K562 (cell line): Measurements from ENCODE around the gene GNS. TPM values are rescaled to one million over a fixed set of nuclear protein-coding genes. Genes with fewer than 3 reads are reported as not detected.

Source experiments
- ATAC-seq: fragments of 200-7000 bp; cut with Tn5 transposase; 3 replicates; pipeline ENCODE4 v1.9.1; 2020; ENCODE audit warnings: moderate library complexity
- BruUV-seq: library from RNA; stranded (reverse); fragments of 400-500 nt; replicated peaks from 2 replicates; lab custom pipeline; 2021; lab: Mats Ljungman, UMichigan
- CTCF ChIA-PET: fragments of 300-600 bp; formaldehyde crosslinking; extraction: SDS; loops from one replicate; lab custom pipeline; 2021; ENCODE audit warnings: low intra/inter-chr PET ratio; lab: Yijun Ruan, JAX
- POLR2A ChIA-PET: fragments of 300-600, 350-650 bp; sonication (Branson Sonifier 250); formaldehyde crosslinking; extraction: SDS; loops from one replicate; lab custom pipeline; 2021; ENCODE audit warnings: antibody characterized with exemption, inconsistent platforms; lab: Yijun Ruan, JAX
- DNase-seq, 4 experiments: peaks; one replicate each; pipeline versions ENCODE4 v3.0.0 to v3.0.0-alpha.2; 2011 to 2018; ENCODE audit warnings: low spot score in 3 of 4, mixed read lengths in 3 of 4; ENCODE audit errors: extremely low read depth in 1 of 4
- FAIRE-seq: peaks from 2 replicates; lab custom pipeline; 2011; peaks lifted over from hg19 to GRCh38; lab: Jason Lieb, UNC
- H2AFZ ChIP-seq: 2 replicates; pipeline ENCODE4 v1.6.0; 2011; ENCODE audit warnings: low read depth, low read length, control low read depth, inconsistent platforms
- H3K27ac ChIP-seq: fragments of 200-600 bp; 3 replicates; pipeline ENCODE4 v1.8.0; 2011; ENCODE audit warnings: low read depth, mild to moderate bottlenecking, control low read depth, inconsistent platforms, low read length, moderate library complexity, mixed read lengths; ENCODE audit errors: extremely low read depth
- H3K27me3 ChIP-seq, 2 experiments: fragments of 300-600 bp in 1 of 2; 2 replicates in 1 of 2; 3 replicates in 1 of 2; pipeline versions ENCODE4 v1.6.0 to v1.8.0; 2011; ENCODE audit warnings: inconsistent platforms in 2 of 2, low read length in 2 of 2, mild to moderate bottlenecking in 1 of 2, mixed read lengths in 1 of 2, moderate library complexity in 1 of 2; ENCODE audit not compliant: control insufficient read depth in 2 of 2, insufficient read depth in 2 of 2
- H3K36me3 ChIP-seq: fragments of 300-600 bp; 3 replicates; pipeline ENCODE4 v1.8.0; 2011; ENCODE audit warnings: mild to moderate bottlenecking, low read length, inconsistent platforms; ENCODE audit not compliant: control insufficient read depth, insufficient read depth
- H3K4me1 ChIP-seq, 2 experiments: fragments of 200-600 bp in 1 of 2; replicated peaks in 1 of 2; 2 replicates in 1 of 2; 3 replicates in 1 of 2; pipeline versions ENCODE4 v1.5.1 to v1.8.0; 2011; ENCODE audit warnings: inconsistent platforms in 2 of 2, low read length in 2 of 2, mild to moderate bottlenecking in 1 of 2, mixed read lengths in 1 of 2, moderate library complexity in 1 of 2; ENCODE audit not compliant: control insufficient read depth in 2 of 2, insufficient read depth in 2 of 2
- H3K4me2 ChIP-seq: 2 replicates; pipeline ENCODE4 v1.6.1; 2011; ENCODE audit warnings: low read length, control low read depth, inconsistent platforms, mixed read lengths; ENCODE audit not compliant: insufficient read depth
- H3K4me3 ChIP-seq: fragments of 200-600 bp; sonication (generic), shearing (Covaris generic); 2 replicates; pipeline ENCODE4 v1.5.1; 2016; ENCODE audit warnings: control low read depth, inconsistent platforms
- H3K79me2 ChIP-seq: fragments of 200-600 bp; 3 replicates; pipeline ENCODE4 v1.8.0; 2011; ENCODE audit warnings: low read length, inconsistent platforms; ENCODE audit not compliant: control insufficient read depth, insufficient read depth
- H3K9ac ChIP-seq, 2 experiments: 2 replicates each; pipeline versions ENCODE4 v1.6.0 to v1.6.1; 2011; ENCODE audit warnings: low read depth in 2 of 2, low read length in 2 of 2, control low read depth in 1 of 2, inconsistent platforms in 1 of 2, mild to moderate bottlenecking in 1 of 2, mixed read lengths in 1 of 2; ENCODE audit not compliant: insufficient read depth in 1 of 2
- H3K9me1 ChIP-seq: one replicate; pipeline ENCODE4 v1.6.0; 2011; ENCODE audit warnings: inconsistent platforms, mild to moderate bottlenecking, low read length, moderate library complexity; ENCODE audit not compliant: control insufficient read depth, insufficient read depth
- H3K9me3 ChIP-seq: replicated peaks from 2 replicates; pipeline ENCODE4 v1.5.1; 2011; ENCODE audit warnings: low read depth, low read length, inconsistent platforms; ENCODE audit not compliant: control insufficient read depth, insufficient read depth
- H4K20me1 ChIP-seq: replicated peaks from 2 replicates; pipeline ENCODE4 v1.6.1; 2011; ENCODE audit warnings: low read length, inconsistent platforms, mixed read lengths; ENCODE audit not compliant: control insufficient read depth, insufficient read depth
- CEBPB ChIP-seq: fragments of 450-650 bp; IDR thresholded peaks from 2 replicates; pipeline ENCODE4 v1.6.1; 2016; ENCODE audit warnings: missing genetic modification characterization, missing compliant biosample characterization
- HMGXB4 ChIP-seq: sonication (generic); formaldehyde crosslinking; IDR thresholded peaks from 2 replicates; pipeline ENCODE4 v1.8.1; 2023; ENCODE audit warnings: mild to moderate bottlenecking, missing genetic modification reagents
- ZNF589 ChIP-seq: fragments of 200-800 bp; sonication (Bioruptor generic); IDR thresholded peaks from 2 replicates; pipeline ENCODE4 v1.6.1; 2016; ENCODE audit warnings: low read depth, missing genetic modification characterization, missing compliant biosample characterization
- WGBS: fragments of 100-300 bp; shearing (Covaris generic); methylation state at CpG from one replicate; pipeline ENCODE4 v1.1.6; 2016; ENCODE audit warnings: low coverage, mixed read lengths; ENCODE audit not compliant: insufficient coverage; ENCODE audit errors: missing lambda C conversion rate; 5-methylcytosine and 5-hydroxymethylcytosine counted together
- in situ Hi-C: fragments of 300-500 bp; cut with MboI; formaldehyde crosslinking; loops from 4 replicates; pipeline ENCODE4 v1.15.0; 2018; ENCODE audit warnings: inconsistent platforms, mixed read lengths
- intact Hi-C: fragments of 100-400 bp; cut with micrococcal nuclease; formaldehyde crosslinking; loops from 2 replicates; pipeline ENCODE4 v1.14.2; 2022
- polyA plus RNA-seq, 8 experiments: library from polyadenylated mRNA; depleted of rRNA in 4 of 8; stranded (reverse) in 5 of 8; unstranded in 3 of 8; fragments of >200 nt; fragmentation: Nextera tagmentation in 2 of 8; fragmentation: Illumina TruSeq in 1 of 8; extraction: Ambion mirVana in 2 of 8; extraction: Trizol in 1 of 8; gene quantifications; 2 replicates each; pipeline versions ENCODE4 v1.2.1 to v1.2.3, GENCODE V29; 2011 to 2014; ENCODE audit warnings: inconsistent platforms in 1 of 8, missing spikeins in 1 of 8
- total RNA-seq, 7 experiments: library from RNA; depleted of rRNA in 6 of 7; stranded (reverse); fragments of >200 nt in 6 of 7; fragmentation: Illumina TruSeq in 2 of 7; extraction: Trizol in 2 of 7; gene quantifications; 2 replicates each; pipeline versions ENCODE4 v1.2.1 to v1.2.3, GENCODE V29; 2011 to 2021; ENCODE audit warnings: low replicate concordance in 1 of 7

Gene GNS
- total and polyA plus RNA-seq, 9 of the 15 experiments (the other 6 are each of a cell fraction or from before 2014, with no cell fraction given) = 4.6 to 30.3 (median 18.9) TPM

GRCh38 chr12:64699504-64700115 is 59.6 kb downstream of the GNS start:
- Histone ChIP-seq H3K4me1 (peaks cover 2 to 4% of the 10 kb centered on the region in 2 experiments; a peak in 3 of 5 replicates), H3K4me2 (no peak overlapping the region), H2AFZ (no peak overlapping the region), H3K9me3 (no peaks in the 10 kb centered on the region), H3K27me3 (no peaks in the 10 kb centered on the region), H3K79me2 (no peaks in the 10 kb centered on the region), H3K9ac (no peak overlapping the region)
- ATAC-seq = no peak
- WGBS = 94% methylated on average over 12 of the region's 12 CpGs
- no TSS peak for BruUV-seq
- intact Hi-C loops = loop anchor here (5.0 kb wide), 2 partner anchors 72 to 87 kb away; partner anchors contain the start of gene RASSF3
- CTCF ChIA-PET = interaction anchor here (0.6 kb wide), 1 partner anchor 188 kb away, joined by 3 read pairs; no protein-coding TSS in a partner anchor
- no peak for FAIRE-seq
- POLR2A ChIA-PET = interaction anchor here (0.5 kb wide), 1 partner anchor 37 kb away, joined by 3 read pairs; no protein-coding TSS in a partner anchor
- no peak for DNase-seq
- TF ChIP-seq HMGXB4 (CRISPR knock-in tag) (no peak), CEBPB (tag) (peak; percentile 71; the same call in 1 of the 2 replicates), ZNF589 (CRISPR knock-in tag) (no peak)
- TF ChIP-seq, all 486 proteins: peak for 1
- no peak overlapping the region for H3K4me3 ChIP-seq
- H3K36me3 ChIP-seq = peaks cover 43% of the 10 kb centered on the region
- in situ Hi-C loops = no loop called here
- no peaks in the 10 kb centered on the region for H3K9me1 ChIP-seq
- H3K27ac ChIP-seq = no peak overlapping the region
- H4K20me1 ChIP-seq = no peaks in the 10 kb centered on the region
